Thyroid gland (tissue), 4 donors: ENCODE data around the gene MBD3.

Experiments
- CTCF ChIP-seq, 6 experiments: fragments of 200-600 bp in 3 of 6; fragments of 450-650 bp in 3 of 6; sonication (generic) in 3 of 6; IDR thresholded peaks; one replicate each; pipeline ENCODE4 v1.5.1; 2016 to 2019; ENCODE audit warnings: antibody characterized with exemption in 6 of 6, mild to moderate bottlenecking in 2 of 6, inconsistent platforms in 1 of 6, moderate library complexity in 1 of 6
- POLR2A ChIP-seq, 2 donors: fragments of 450-650 bp; IDR thresholded peaks; one replicate each; pipeline ENCODE4 v1.6.1; 2017; ENCODE audit warnings: antibody characterized with exemption in 2 of 2, mild to moderate bottlenecking in 2 of 2, moderate library complexity in 1 of 2

- TF ChIP-seq CTCF (IDR thresholded peaks at IDR 0.05), result no peak
- no peak for TF ChIP-seq POLR2A (IDR thresholded peaks at IDR 0.05)
Observed at GRCh38 chr19:1549332-1549945, 43.2 kb downstream of the MBD3 start.
